ENCODE measurements around the gene UTP20. TPM values are rescaled to one million over a fixed set of nuclear protein-coding genes. Genes with fewer than 3 reads are reported as not detected.

UTP20 gene
- total and polyA plus RNA-seq, 4 donors, result 1.5 to 10.1 (median 4.4) TPM

DNA sequence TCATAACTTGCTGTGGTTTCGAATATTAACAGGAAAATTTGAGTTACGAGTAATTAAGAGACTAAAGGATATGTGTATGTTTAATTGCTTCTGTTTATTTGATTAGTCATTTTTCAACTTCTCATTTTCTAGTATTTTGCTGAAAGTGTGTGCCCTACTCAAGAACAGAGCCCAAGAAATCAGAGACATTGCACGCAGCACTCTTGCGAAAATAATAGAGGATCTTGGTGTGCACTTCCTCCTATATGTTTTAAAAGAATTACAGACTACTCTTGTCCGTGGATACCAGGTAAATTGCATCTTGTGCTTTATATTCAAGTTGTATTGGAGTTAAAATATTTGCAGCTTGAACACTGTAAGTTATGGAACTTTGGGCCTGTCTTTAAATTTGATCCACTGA, 76.9 kb downstream of the UTP20 start:
- Histone ChIP-seq H3K9ac (ENCODE audit: low read depth in 1 of 2, low read length in 2 of 2) (no peak overlapping the region), H3K4me3 (ENCODE audit: low read depth in 1 of 3, low read length in 3 of 3) (no peak overlapping the region), H3K27me3 (ENCODE audit: control insufficient read depth in 4 of 4, insufficient read depth in 4 of 4, low read length in 3 of 4) (no peaks in the 10 kb centered on the region), H3K9me3 (ENCODE audit: control insufficient read depth in 4 of 4, low read length in 3 of 4) (no peaks in the 10 kb centered on the region), H3K27ac (ENCODE audit: low read depth in 1 of 2, low read length in 2 of 2) (no peak overlapping the region), H3K36me3 (ENCODE audit: control insufficient read depth in 4 of 4, insufficient read depth in 3 of 4, low read depth in 1 of 4, low read length in 3 of 4) (peaks cover 1 to 49% (median 16%) of the 10 kb centered on the region in 4 donors), H3K4me1 (ENCODE audit: control insufficient read depth in 4 of 4, insufficient read depth in 4 of 4, low read length in 3 of 4) (no peaks in the 10 kb centered on the region)
- WGBS, result 92% methylated on average over 5 of the region's 5 CpGs
- TF ChIP-seq SP1 (IDR thresholded peaks at IDR 0.05), result no peak
- TF ChIP-seq FOXA1 (IDR thresholded peaks at IDR 0.05), result no peak
- DNase-seq (ENCODE audit: low spot score), result no peak

DNA sequence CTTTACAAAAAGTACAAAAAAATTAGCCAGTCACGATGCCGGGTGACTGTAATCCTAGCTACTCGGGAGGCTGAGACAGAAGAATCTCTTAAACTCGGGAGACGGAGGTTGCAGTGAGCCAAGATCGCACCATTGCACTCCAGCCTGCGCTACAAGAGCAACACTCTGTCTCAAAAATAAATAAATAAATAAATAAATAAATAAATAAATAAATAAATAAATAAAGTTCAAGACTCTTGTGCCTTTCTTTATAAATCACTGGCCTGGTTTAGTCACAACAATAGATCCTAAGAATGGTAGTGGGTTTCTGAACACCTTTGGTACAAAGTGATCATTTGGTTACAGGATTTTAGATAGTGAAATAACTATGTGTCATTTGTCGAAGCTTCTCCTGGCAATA, 81.5 kb downstream of the UTP20 start:
- 94% methylated on average over 8 of the region's 8 CpGs for WGBS
- no peak overlapping the region for H3K4me3 ChIP-seq (ENCODE audit: low read depth in 1 of 3, low read length in 3 of 3)
- no peak for DNase-seq (ENCODE audit: low spot score)
- H3K27ac ChIP-seq (ENCODE audit: low read depth in 1 of 2, low read length in 2 of 2), result no peak overlapping the region
- no peak overlapping the region for H3K9ac ChIP-seq (ENCODE audit: low read depth in 1 of 2, low read length in 2 of 2)
- no peak for TF ChIP-seq NR2F2 (IDR thresholded peaks at IDR 0.05)
- TF ChIP-seq JUND (IDR thresholded peaks at IDR 0.05), result no peak
- H3K4me1 ChIP-seq (ENCODE audit: control insufficient read depth in 4 of 4, insufficient read depth in 4 of 4, low read length in 3 of 4), result no peaks in the 10 kb centered on the region
- peaks cover 3 to 60% (median 25%) of the 10 kb centered on the region in 4 donors for H3K36me3 ChIP-seq (ENCODE audit: control insufficient read depth in 4 of 4, insufficient read depth in 3 of 4, low read depth in 1 of 4, low read length in 3 of 4)
- no peaks in the 10 kb centered on the region for H3K27me3 ChIP-seq (ENCODE audit: control insufficient read depth in 4 of 4, insufficient read depth in 4 of 4, low read length in 3 of 4)
- no peaks in the 10 kb centered on the region for H3K9me3 ChIP-seq (ENCODE audit: control insufficient read depth in 4 of 4, low read length in 3 of 4)

DNA sequence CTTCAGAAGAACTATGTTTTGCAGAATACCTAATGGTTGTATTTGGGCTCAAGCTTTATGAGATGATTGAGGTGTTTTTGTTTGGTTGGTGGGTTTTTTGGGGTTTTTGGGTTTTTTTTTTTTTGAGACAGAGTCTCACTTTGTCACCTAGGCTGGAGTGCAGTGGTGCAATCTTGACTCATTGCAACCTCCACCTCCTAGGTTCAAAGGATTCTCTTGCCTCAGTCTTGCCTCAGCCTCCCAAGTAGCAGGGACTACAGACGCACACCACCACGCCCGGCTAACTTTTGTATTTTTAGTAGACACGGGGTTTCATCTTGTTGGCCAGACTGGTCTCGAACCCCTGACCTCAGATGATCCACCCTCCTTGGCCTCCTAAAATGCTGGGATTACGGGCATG, 88.1 kb downstream of the UTP20 start:
- no peaks in the 10 kb centered on the region for H3K4me1 ChIP-seq (ENCODE audit: control insufficient read depth in 4 of 4, insufficient read depth in 4 of 4, low read length in 3 of 4)
- DNase-seq (ENCODE audit: low spot score), result no peak
- H3K4me3 ChIP-seq (ENCODE audit: low read depth in 1 of 3, low read length in 3 of 3), result no peak overlapping the region
- 97% methylated on average over 6 of the region's 6 CpGs for WGBS
- no peaks in the 10 kb centered on the region for H3K9me3 ChIP-seq (ENCODE audit: control insufficient read depth in 4 of 4, low read length in 3 of 4)
- H3K27ac ChIP-seq (ENCODE audit: low read depth in 1 of 2, low read length in 2 of 2), result no peak overlapping the region
- H3K9ac ChIP-seq (ENCODE audit: low read depth in 1 of 2, low read length in 2 of 2), result no peak overlapping the region
- peaks cover 5 to 76% (median 43%) of the 10 kb centered on the region in 4 donors for H3K36me3 ChIP-seq (ENCODE audit: control insufficient read depth in 4 of 4, insufficient read depth in 3 of 4, low read depth in 1 of 4, low read length in 3 of 4)
- no peaks in the 10 kb centered on the region for H3K27me3 ChIP-seq (ENCODE audit: control insufficient read depth in 4 of 4, insufficient read depth in 4 of 4, low read length in 3 of 4)
- TF ChIP-seq HNF4A (conservative IDR thresholded peaks at IDR 0.05), result no peak

DNA sequence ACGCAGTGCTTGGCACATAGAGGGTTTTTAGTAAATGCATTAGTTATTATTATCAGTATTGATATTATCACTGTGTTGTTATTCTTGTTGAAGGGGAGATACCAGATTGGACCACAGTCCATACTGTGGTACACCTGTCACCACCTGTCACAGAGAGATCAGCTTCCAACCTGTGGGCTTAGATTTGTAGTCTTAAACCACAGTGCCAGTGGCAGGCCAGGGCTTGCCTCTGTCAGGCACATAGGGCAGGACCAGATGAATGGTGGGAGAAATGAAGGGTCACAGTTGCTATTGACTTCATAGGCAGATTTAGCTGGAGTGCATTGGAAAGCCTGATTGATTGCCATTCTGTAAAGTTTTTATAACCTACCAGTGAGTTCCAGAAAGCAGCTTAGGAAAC, 92.5 kb downstream of the UTP20 start:
- Histone ChIP-seq H3K36me3 (ENCODE audit: control insufficient read depth in 4 of 4, insufficient read depth in 3 of 4, low read depth in 1 of 4, low read length in 3 of 4) (peaks cover 5 to 72% (median 37%) of the 10 kb centered on the region in 4 donors), H3K4me3 (ENCODE audit: low read depth in 1 of 3, low read length in 3 of 3) (no peak overlapping the region), H3K9ac (ENCODE audit: low read depth in 1 of 2, low read length in 2 of 2) (no peak overlapping the region), H3K27ac (ENCODE audit: low read depth in 1 of 2, low read length in 2 of 2) (no peak overlapping the region), H3K27me3 (ENCODE audit: control insufficient read depth in 4 of 4, insufficient read depth in 4 of 4, low read length in 3 of 4) (no peaks in the 10 kb centered on the region), H3K4me1 (ENCODE audit: control insufficient read depth in 4 of 4, insufficient read depth in 4 of 4, low read length in 3 of 4) (no peaks in the 10 kb centered on the region), H3K9me3 (ENCODE audit: control insufficient read depth in 4 of 4, low read length in 3 of 4) (no peaks in the 10 kb centered on the region)
- TF ChIP-seq, protein P1, sequence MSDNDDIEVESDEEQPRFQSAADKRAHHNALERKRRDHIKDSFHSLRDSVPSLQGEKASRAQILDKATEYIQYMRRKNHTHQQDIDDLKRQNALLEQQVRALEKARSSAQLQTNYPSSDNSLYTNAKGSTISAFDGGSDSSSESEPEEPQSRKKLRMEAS (IDR thresholded peaks at IDR 0.05), result no peak
- TF ChIP-seq RXRA (IDR thresholded peaks at IDR 0.05) (no peak), JUND (IDR thresholded peaks at IDR 0.05) (no peak), HNF4A (conservative IDR thresholded peaks at IDR 0.05) (no peak), SP1 (IDR thresholded peaks at IDR 0.05) (no peak), RAD21 (IDR thresholded peaks at IDR 0.05) (no peak)
- TF ChIP-seq, protein P2, sequence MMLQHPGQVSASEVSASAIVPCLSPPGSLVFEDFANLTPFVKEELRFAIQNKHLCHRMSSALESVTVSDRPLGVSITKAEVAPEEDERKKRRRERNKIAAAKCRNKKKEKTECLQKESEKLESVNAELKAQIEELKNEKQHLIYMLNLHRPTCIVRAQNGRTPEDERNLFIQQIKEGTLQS (IDR thresholded peaks at IDR 0.05), result no peak
- no peak for DNase-seq (ENCODE audit: low spot score)
- WGBS, result 100% methylated on average over 1 of the region's 1 CpG

DNA sequence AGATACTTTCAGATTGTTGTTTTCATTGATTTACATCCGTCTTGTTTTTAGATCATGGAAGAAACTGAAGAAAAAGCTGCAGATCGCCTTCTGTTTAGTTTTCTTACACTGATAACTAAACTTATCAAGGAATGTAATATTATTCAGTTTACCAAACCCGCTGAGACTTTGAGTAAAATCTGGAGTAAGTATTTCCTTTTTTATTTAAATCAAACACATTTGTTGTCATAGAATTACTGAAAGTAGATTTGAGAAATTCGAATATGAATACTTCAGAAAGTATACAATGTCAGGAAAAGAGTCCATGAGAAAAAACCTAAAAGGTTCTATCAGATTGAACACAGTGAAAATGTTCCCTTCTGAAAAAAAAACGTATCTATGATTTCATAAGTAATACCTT, 95.7 kb downstream of the UTP20 start:
- H3K36me3 ChIP-seq (ENCODE audit: control insufficient read depth in 4 of 4, insufficient read depth in 3 of 4, low read depth in 1 of 4, low read length in 3 of 4), result peaks cover 3 to 58% (median 29%) of the 10 kb centered on the region in 4 donors
- WGBS, result 89% methylated on average over 5 of the region's 5 CpGs
- TF ChIP-seq, protein P3, sequence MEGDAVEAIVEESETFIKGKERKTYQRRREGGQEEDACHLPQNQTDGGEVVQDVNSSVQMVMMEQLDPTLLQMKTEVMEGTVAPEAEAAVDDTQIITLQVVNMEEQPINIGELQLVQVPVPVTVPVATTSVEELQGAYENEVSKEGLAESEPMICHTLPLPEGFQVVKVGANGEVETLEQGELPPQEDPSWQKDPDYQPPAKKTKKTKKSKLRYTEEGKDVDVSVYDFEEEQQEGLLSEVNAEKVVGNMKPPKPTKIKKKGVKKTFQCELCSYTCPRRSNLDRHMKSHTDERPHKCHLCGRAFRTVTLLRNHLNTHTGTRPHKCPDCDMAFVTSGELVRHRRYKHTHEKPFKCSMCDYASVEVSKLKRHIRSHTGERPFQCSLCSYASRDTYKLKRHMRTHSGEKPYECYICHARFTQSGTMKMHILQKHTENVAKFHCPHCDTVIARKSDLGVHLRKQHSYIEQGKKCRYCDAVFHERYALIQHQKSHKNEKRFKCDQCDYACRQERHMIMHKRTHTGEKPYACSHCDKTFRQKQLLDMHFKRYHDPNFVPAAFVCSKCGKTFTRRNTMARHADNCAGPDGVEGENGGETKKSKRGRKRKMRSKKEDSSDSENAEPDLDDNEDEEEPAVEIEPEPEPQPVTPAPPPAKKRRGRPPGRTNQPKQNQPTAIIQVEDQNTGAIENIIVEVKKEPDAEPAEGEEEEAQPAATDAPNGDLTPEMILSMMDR (IDR thresholded peaks at IDR 0.05; ENCODE audit: low read depth, low read length, missing input control), result no peak
- no peak for TF ChIP-seq EGR1 (IDR thresholded peaks at IDR 0.05; ENCODE audit: low read depth in 2 of 2)
- TF ChIP-seq, protein P4, sequence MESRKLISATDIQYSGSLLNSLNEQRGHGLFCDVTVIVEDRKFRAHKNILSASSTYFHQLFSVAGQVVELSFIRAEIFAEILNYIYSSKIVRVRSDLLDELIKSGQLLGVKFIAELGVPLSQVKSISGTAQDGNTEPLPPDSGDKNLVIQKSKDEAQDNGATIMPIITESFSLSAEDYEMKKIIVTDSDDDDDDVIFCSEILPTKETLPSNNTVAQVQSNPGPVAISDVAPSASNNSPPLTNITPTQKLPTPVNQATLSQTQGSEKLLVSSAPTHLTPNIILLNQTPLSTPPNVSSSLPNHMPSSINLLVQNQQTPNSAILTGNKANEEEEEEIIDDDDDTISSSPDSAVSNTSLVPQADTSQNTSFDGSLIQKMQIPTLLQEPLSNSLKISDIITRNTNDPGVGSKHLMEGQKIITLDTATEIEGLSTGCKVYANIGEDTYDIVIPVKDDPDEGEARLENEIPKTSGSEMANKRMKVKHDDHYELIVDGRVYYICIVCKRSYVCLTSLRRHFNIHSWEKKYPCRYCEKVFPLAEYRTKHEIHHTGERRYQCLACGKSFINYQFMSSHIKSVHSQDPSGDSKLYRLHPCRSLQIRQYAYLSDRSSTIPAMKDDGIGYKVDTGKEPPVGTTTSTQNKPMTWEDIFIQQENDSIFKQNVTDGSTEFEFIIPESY (IDR thresholded peaks at IDR 0.05), result no peak
- no peak for TF ChIP-seq HNF4G (IDR thresholded peaks at IDR 0.05)
- TF ChIP-seq RAD21 (IDR thresholded peaks at IDR 0.05), result no peak
- no peak for TF ChIP-seq FOXA2 (IDR thresholded peaks at IDR 0.05)
- no peak for TF ChIP-seq FOXA1 (IDR thresholded peaks at IDR 0.05)
- TF ChIP-seq, protein P2 (IDR thresholded peaks at IDR 0.05), result no peak
- TF ChIP-seq GABPA (IDR thresholded peaks at IDR 0.05 in 1 of 2, conservative IDR thresholded peaks at IDR 0.05 in 1 of 2), result no peak
- no peak for TF ChIP-seq JUND (IDR thresholded peaks at IDR 0.05)
- TF ChIP-seq YY1 (IDR thresholded peaks at IDR 0.05), result no peak
- no peak for TF ChIP-seq NR2F2 (IDR thresholded peaks at IDR 0.05)
- no peak for TF ChIP-seq HNF4A (conservative IDR thresholded peaks at IDR 0.05)

More for the DNA sequence above, 95.7 kb downstream of the UTP20 start:
- Histone ChIP-seq H3K4me1 (ENCODE audit: control insufficient read depth in 4 of 4, insufficient read depth in 4 of 4, low read length in 3 of 4) (no peaks in the 10 kb centered on the region), H3K27ac (ENCODE audit: low read depth in 1 of 2, low read length in 2 of 2) (no peak overlapping the region), H3K4me3 (ENCODE audit: low read depth in 1 of 3, low read length in 3 of 3) (no peak overlapping the region), H3K27me3 (ENCODE audit: control insufficient read depth in 4 of 4, insufficient read depth in 4 of 4, low read length in 3 of 4) (no peaks in the 10 kb centered on the region), H3K9ac (ENCODE audit: low read depth in 1 of 2, low read length in 2 of 2) (no peak overlapping the region), H3K9me3 (ENCODE audit: control insufficient read depth in 4 of 4, low read length in 3 of 4) (no peaks in the 10 kb centered on the region)
- DNase-seq (ENCODE audit: low spot score), result no peak
